ELR (cell line): Measurements from ENCODE around the gene SERPINB12.
A peak's percentile ranks its signal among the peaks of the same experiment; 100 is the strongest.

Experiments
- DNase-seq: peaks from one replicate; pipeline ENCODE4 v3.0.0-alpha.2; 2015; ENCODE audit warnings: low read depth

SERPINB12 gene

GRCh38 chr18:63542069-63542468 is at the start of gene SERPINB12:
Gene SERPINB12 (plus strand): TSS chr18:63542369. CDS start chr18:63556160, 13,791 bp downstream.
- DNase-seq = no peak

DNA sequence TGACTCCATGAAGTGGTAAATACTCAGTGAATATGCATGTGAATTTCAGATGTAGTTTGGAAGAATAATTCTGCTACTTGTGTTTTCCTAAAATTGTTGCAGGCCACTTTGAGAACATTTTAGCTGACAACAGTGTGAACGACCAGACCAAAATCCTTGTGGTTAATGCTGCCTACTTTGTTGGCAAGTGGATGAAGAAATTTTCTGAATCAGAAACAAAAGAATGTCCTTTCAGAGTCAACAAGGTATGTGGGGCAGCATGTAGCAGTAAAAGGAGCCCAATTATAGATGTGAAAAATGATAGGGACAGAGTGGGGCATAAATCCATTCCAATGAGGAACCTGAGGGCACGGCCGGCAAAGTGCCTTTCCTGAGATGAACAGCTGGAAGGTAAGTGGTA is 49.3 kb upstream of the SERPINB12 start:
- no peak for DNase-seq

- no peak for DNase-seq
Measured at GRCh38 chr18:63495675-63496074, 46.5 kb upstream of the SERPINB12 start.

GRCh38 chr18:63505566-63506335 is 36.4 kb upstream of the SERPINB12 start:
- peak; percentile 64 for DNase-seq

- DNase-seq = no peak
Measured at GRCh38 chr18:63506336-63506646, 35.9 kb upstream of the SERPINB12 start.

GRCh38 chr18:63508596-63508995 is 33.6 kb upstream of the SERPINB12 start:
- no peak for DNase-seq

- peak; percentile 70 for DNase-seq
Measured at GRCh38 chr18:63511285-63511684, 30.9 kb upstream of the SERPINB12 start.

GRCh38 chr18:63514326-63514725 is 27.8 kb upstream of the SERPINB12 start:
- DNase-seq = no peak

DNA sequence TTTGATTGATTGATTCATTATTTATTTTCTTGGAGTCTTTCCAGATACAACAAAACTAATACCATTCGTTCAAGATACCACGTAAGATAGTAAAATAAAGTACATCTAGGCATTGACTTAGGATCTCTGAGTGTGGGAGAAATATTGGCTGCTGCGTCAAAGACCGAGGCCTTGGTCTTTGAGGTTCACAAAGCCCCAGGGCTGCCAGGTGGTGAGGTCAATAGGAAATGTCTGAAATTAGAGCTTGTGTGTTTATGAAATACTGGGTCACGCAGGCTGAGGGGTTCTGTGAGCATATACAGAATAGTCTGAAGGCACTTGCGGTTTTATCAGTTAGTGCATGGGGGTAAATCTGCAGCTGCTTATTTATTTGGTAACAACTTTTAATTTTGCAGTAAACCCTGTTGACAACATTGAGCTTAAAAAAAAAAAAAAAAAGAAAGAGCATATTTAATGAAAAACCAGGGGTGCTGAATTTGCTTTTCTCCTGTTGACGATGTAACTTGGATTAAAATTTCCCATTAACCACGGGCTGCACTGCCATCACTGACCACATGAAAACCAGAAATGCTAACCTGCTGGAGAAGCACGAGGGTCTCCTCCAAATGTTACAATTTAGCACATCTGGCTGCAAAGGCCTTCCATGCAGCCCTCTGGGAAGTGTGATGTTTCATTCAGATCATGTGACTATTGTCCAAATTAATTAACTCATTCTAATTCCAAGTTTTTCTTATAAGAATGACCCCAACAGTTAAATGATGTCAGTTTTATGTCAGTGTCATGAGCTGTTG is 27.1 kb upstream of the SERPINB12 start:
- no peak for DNase-seq

DNA sequence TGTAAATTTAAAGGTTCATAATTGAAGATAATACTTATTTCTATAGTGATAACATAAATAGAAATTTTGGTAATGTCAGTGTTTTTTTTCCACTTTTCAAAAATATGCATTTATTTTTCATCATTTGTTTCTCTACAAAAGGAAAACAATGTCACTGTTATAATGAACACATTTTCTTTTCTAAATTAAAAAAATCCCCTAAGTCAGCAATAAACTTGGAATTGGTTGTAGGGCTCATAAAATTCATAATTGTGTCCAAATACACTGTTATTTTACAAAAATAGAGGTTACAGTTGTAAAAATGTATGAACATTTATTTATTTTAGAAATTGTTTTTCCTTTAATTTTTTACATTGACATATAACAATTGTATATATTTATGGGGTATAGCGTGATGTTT is 26.4 kb upstream of the SERPINB12 start:
- no peak for DNase-seq

DNA sequence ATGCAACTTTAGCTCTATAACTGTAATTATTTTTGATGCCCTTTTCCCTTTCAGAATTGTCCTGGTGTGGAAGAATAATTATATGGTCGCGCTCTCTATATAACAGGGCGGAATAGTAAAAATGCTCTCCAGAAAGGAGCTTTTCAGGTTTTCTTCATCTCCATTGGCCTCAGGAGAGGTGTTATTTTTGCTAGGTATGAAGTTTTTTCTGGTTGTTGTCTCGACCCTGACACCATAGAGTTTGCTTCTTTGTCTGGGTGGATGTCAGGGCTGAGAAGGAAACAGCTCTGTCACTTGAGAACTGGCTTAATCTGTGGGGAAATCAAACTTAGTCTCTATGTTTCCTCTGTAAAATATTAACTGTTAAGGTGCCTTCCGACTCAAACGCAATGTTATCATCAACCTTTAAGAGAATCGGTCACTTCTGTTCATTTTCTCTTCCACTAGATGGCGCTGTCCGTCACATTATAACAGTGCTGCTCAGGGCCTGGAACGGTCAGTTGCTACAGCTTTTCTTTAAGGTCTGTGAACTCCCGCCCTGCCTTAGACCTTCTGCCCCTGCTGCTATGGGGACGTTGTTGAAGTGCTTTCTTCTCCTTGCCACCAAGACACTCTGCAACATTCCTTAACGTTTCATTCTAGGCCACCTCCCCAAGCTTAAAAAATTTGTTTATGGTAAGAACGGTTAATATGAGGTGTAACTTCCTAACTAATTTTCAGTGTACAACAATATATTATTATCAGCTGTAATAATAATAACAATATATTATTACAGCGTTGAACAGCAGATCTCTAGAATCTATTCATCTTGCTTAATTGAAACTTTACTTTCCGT is 23.8 kb upstream of the SERPINB12 start:
- peak; percentile 87 for DNase-seq

DNA sequence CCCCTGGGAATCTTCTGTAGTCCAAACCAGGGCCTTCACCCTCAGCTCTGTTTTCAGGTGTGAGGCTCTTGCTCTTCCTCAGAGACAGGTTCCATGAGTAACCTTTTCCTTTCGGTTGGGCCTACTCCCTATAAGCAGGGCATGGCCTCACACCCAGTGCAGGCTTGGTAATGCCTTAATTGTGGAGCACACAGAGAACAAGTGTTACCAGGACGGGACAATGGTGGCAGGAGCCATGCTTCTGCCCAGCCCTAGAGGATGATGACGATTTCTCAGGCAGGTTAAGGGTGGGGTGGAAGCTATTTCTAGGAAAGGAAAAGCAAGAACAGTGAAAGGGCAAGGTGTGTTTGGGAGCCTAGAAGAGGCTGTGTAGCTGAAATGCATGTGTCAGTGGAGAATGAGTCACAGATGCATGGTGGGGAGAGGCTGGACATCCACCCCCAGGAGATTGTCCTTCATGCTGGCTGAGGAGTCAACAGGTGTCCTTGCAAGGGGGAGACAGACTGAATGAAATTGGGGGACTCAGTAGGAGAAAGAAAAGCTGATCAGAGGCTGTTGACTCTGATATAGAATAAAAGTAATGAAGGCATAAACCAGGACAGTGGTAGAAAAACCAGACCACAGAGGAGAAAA is 22.0 kb upstream of the SERPINB12 start:
- DNase-seq = peak; percentile 17

DNA sequence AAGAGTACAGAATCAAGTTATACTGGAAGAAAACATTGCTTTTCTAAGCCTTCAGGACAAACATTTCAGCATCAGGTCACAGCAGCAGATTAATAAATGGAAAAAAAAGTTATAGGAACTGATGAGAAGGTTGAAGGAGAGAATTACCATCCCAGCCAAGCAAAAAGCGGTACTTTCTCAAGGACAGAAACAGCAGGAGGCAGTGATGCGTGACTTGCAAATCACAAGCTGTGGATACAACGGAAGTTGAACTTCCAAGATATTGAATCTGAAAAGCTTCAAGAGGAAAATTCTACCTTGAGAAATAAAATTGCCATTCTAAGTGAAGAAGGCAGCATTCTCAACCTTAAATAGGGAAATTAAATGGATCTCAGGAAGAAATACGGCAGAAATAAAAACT is 18.5 kb upstream of the SERPINB12 start:
- peak; percentile 22 for DNase-seq

GRCh38 chr18:63527251-63527650 is 14.9 kb upstream of the SERPINB12 start:
- DNase-seq = no peak

- DNase-seq = no peak
Measured at GRCh38 chr18:63528863-63529492, 13.2 kb upstream of the SERPINB12 start.

GRCh38 chr18:63532471-63532870 is 9.7 kb upstream of the SERPINB12 start:
- DNase-seq = no peak

GRCh38 chr18:63534615-63535014 is 7.6 kb upstream of the SERPINB12 start:
- no peak for DNase-seq

- DNase-seq = peak; percentile 16
Measured at GRCh38 chr18:63539904-63540510, 2.2 kb upstream of the SERPINB12 start.

GRCh38 chr18:63544017-63544416 is 1.8 kb downstream of the SERPINB12 start:
- no peak for DNase-seq

DNA sequence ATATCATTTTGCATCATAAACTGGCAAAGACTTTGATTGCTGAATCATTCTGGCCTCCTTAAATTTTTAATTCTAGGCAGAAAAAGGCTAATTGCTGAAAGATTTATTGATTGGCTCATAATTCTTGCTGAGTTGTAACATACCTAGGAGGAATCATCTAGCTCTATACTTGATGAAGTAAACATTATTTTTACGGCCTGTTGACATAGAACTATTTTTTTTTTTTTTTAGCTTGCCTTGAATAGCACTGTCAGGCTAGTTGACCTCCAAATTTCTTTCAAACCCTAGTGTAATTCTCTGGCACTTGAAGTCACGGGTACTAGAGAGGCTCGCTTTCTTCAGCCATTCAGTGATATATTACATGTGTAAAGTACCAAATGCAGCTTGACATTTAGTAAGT is 2.8 kb downstream of the SERPINB12 start:
- DNase-seq = no peak

DNA sequence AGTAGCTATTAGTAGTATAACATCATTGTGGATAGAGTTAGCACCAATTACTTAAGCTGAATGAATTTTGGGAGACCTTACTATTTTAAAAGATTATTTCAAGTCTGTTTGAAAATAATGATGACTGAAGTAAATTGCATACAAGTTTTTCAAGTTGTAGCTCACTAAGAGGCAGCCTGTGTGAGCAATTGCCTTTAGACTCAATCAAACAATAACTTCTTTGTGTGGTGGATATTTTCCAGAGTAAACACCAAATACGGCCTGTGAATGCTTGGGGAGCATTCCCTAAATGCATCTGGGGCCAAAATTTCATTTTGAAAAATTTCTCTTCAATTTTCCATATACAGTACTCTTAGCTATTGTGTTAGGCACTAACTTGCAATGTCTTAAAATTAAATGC is 7.9 kb downstream of the SERPINB12 start:
- no peak for DNase-seq
